Umbilical cord (tissue), 2 donors: ENCODE results near the gene GATAD2A. TPM values are rescaled to one million over a fixed set of nuclear protein-coding genes. Genes with fewer than 3 reads are reported as not detected.
A peak's percentile ranks its signal among the peaks of the same experiment; 100 is the strongest.
"Not testable (repeated sequence)": the region's sequence is repeated elsewhere in the genome, so short reads cannot be mapped to it uniquely, and the experiment has no call there.

Experiments used
- DNase-seq: peaks from one replicate; pipeline ENCODE4 v3.0.0-alpha.2; 2015; ENCODE audit warnings: low spot score
- total RNA-seq: library from RNA; depleted of rRNA; stranded (reverse); fragments of >200 nt; gene quantifications from one replicate; pipeline ENCODE4 v1.2.3, GENCODE V29; 2014; ENCODE audit warnings: low replicate concordance; ENCODE audit not compliant: insufficient read depth

Gene GATAD2A
- 10.4 TPM for total RNA-seq

GRCh38 chr19:19404879-19405860 is at the start of gene GATAD2A:
Gene GATAD2A (plus strand): TSS chr19:19405675. CDS start chr19:19465346, 59,671 bp downstream.
- DNase-seq = peak; percentile 96

- no peak for DNase-seq
Measured at GRCh38 chr19:19356500-19356899, 49.0 kb upstream of the GATAD2A start.

- DNase-seq = no peak
Measured at GRCh38 chr19:19356901-19357566, 48.4 kb upstream of the GATAD2A start.

GRCh38 chr19:19361075-19361594 is 44.3 kb upstream of the GATAD2A start:
- DNase-seq = peak; percentile 82

GRCh38 chr19:19362075-19362474 is 43.4 kb upstream of the GATAD2A start:
- DNase-seq = no peak

- DNase-seq = peak; percentile 67
Measured at GRCh38 chr19:19366434-19367396, 38.8 kb upstream of the GATAD2A start.

GRCh38 chr19:19368087-19368486 is 37.4 kb upstream of the GATAD2A start:
- DNase-seq = no peak

- DNase-seq = no peak
Measured at GRCh38 chr19:19371059-19371458, 34.4 kb upstream of the GATAD2A start.

- DNase-seq = peak; percentile 45
Measured at GRCh38 chr19:19372656-19373416, 32.6 kb upstream of the GATAD2A start.

- DNase-seq = no peak
Measured at GRCh38 chr19:19379527-19379926, 25.9 kb upstream of the GATAD2A start.

- DNase-seq = not testable (repeated sequence)
Measured at GRCh38 chr19:19380316-19380715, 25.2 kb upstream of the GATAD2A start.

- DNase-seq = no peak
Measured at GRCh38 chr19:19381007-19381926, 24.2 kb upstream of the GATAD2A start.

GRCh38 chr19:19382118-19382517 is 23.4 kb upstream of the GATAD2A start:
- no peak for DNase-seq

- DNase-seq = no peak
Measured at GRCh38 chr19:19384486-19384885, 21.0 kb upstream of the GATAD2A start.

GRCh38 chr19:19385131-19385895 is 20.2 kb upstream of the GATAD2A start:
- DNase-seq = peak; percentile 100

- DNase-seq = no peak
Measured at GRCh38 chr19:19385896-19386869, 19.3 kb upstream of the GATAD2A start.

- DNase-seq = no peak
Measured at GRCh38 chr19:19387108-19387507, 18.4 kb upstream of the GATAD2A start.
